ENCODE results near the gene CAMK1D.

DNA sequence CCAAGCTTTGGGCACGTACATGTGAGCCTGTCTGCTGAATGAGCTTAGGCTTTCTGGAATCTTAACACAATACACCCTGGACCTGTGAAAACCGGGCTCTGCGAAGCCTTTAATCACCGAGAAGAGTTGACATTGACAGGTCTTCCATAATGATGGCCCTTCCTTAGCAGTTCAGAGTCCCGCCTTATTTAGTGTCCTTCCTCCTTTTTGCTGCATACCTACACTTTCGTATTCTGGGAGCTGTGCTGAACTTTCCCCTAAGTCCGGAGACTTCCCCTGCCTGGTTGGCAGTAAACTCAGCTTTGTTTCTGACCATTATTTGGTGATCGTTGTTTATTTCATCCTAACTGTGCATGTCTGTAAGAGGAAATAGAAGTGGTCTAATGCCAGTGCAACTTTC, 212.0 kb downstream of the CAMK1D start:
- TF ChIP-seq GATA3 (IDR thresholded peaks at IDR 0.05; ENCODE audit: low read depth, low read length) (no peak), GATA2 (IDR thresholded peaks at IDR 0.05; ENCODE audit: low read depth, low read length) (no peak)
